GF-D8 (cell line): ENCODE measurements around the gene CUEDC2.
A peak's percentile ranks its signal among the peaks of the same experiment; 100 is the strongest.

Experiments used
- DNase-seq: peaks from one replicate; lab custom pipeline; 2025; lab: John Stamatoyannopoulos, UW

Gene CUEDC2, protein sequence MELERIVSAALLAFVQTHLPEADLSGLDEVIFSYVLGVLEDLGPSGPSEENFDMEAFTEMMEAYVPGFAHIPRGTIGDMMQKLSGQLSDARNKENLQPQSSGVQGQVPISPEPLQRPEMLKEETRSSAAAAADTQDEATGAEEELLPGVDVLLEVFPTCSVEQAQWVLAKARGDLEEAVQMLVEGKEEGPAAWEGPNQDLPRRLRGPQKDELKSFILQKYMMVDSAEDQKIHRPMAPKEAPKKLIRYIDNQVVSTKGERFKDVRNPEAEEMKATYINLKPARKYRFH

DNA sequence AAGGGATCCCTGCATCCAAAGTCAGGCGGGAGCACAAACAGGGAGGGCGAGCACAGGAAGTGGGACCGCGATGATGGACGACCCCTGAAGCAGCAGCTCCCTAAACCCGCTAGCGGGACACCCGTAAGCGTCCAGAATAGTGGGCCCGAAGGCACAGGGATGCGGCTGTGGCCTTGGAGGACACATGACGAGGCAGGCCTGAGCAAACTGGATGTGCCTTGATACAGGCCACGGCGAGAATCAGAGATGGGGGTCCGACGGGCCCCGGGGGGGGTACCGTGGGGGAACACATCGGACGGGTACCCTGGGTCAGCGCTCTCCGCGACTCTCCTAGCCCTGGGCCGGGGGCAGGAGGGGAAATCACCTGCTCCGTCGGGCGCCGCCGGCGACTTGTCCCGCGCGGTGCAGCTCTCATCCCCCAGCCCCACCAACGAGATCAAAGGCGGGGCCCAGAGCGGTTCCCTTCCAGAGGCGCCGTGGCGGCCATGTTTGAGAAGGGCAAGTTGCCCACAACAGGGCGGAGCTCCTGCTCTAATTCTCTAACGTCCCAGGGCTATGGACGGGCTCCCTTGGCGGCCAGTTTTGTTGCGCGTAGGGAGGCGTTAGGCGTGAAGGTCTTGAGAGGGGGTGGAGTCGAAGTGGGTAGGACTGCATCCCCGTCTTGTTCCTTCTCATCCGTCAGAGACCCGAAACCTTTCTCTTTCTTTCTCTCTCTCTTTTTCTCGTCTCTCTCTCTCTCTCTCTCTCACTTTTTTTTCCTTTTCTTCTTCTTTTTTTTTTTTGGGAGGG is at the start of gene CUEDC2:
TSS of gene CUEDC2 (minus strand) at position 413 of the 789 bp plus-strand sequence. CDS start 7,386 bp downstream, outside the sequence.
- peak; percentile 95 for DNase-seq

DNA sequence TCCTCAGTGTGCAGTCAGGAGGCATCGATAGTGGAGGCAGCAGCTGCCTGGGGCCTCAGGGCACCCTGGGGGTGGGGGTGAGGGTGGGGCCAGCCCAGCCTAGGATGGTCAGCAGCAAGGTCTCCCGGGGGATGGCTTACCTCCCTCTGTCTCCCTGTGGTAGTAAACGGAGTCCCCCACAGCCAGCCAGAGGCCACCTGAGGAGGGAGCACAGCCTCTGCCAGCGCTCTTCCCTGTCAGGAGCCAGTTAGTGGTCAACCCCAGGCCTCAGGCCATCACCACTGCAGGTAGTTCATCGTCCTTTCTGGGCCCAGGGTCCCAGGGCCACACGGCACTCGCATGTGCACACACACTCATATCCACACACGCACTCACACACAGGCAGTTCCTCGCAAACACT is 48.0 kb upstream of the CUEDC2 start:
- DNase-seq = no peak

DNA sequence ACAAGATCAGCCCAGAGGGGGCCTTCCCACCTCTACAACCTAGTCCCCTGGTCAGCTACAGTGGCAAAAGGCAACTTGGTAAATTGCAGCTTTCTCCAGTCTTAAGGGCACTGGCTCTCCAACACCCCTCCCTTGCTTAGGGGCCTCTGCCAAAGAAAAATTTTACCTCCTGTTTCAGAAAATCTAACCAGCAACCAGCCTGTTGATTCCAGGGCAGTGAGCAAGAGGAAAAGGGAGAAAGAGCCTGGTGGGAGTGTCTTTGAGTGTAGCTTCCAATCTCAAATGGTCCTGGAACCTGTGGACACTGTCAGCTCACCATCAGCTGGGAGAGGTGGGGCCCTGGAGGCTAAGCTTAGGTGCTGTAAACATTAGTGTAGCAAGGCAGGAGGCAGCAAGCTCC is 47.3 kb upstream of the CUEDC2 start:
- no peak for DNase-seq

DNA sequence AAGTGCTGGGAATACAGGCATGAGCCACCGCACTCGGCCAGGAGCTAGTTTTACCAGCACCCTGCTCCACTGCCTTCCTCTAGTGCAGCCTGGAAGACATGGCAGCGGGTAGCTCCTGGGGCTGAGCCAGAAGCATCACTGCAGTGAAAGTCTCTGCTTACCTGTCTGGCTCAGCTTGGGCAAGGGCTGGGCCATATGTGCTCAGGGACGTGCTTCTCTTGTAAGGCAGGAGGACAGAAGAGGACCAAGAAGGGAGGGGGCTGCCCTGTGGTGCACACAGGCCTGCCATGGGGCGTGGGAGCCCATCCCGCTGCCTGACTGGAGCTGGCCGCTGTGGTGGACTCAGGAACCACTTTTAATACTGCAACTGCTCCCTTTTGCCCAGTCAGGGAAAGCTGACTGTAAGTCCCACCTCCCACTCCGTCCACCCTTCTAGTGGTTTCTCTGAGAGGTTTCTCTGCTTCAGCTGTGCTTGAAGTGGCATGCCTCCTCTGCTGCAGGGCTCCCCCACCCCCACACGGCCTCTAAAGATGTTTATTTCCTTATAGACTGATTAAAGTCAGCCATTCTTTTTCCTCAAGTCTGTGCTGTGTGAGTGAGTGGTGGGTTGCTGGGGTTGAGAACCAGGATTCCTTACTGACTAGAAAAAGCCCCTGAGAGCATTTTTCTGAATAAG is 44.2 kb upstream of the CUEDC2 start:
- no peak for DNase-seq

DNA sequence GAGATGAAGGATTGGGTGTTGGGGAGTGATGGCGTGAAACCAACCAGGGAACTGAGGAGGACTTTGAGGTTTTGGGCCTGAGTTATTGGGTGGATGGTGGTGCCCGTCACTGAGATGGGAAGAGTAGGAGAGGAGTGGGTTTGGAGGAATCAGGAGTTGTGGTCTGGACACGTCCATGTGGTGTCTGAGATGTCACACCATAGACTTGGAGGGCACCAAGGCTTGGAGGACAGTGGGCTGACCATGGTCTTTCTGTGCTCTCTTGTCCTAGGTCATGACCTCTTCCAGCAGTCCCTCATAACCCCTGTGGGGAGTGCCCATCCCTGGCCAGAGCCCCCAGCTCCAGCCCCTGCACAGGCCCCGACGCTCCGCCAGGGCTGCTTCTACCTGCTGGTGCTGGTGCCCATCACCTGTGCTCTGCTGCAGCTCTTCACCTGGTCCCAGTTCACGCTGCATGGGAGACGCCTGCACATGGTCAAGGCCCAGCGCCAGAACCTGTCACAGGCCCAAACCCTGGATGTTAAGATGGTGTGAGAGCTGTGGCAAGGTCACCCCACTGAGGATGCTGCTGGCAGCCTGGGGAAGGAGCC is 43.2 kb upstream of the CUEDC2 start:
- DNase-seq = no peak

DNA sequence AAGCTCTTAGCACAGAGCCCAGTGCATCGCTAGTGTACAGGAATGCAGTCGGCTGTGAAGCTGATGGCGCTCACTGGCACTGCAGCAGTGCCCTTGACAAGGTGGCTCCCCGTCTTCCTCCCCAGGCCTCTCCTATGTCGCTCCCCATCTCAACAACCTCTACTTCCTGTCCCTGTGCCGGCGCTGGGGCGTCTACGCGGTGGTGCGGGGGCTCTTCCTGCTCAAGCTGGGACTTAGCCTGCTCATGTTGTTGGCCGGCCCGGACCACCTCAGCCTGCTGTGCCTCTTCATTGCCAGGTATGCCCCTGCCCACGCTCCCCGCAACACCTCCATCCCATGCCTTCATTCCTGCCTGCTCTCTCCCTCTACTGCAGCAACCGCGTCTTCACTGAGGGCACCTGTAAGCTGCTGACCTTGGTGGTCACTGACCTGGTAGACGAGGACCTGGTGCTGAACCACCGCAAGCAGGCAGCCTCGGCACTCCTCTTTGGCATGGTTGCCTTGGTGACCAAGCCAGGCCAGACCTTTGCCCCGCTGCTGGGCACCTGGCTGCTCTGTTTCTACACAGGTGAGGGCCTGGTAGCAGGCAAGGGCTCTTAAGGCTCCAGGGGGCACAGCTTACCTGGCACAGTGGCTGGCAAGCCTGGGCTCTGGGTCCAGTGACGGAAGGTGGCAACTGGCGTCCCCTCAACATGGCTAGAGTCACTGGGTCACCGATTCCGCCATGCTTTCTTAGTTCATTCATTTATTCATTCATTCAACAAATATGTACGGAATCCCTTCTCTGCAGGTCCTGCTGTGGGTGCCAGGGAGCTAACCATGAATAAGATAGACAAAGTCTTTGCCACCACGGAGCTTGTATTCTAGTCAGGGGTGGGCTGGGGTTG is 41.3 kb upstream of the CUEDC2 start:
- no peak for DNase-seq

DNA sequence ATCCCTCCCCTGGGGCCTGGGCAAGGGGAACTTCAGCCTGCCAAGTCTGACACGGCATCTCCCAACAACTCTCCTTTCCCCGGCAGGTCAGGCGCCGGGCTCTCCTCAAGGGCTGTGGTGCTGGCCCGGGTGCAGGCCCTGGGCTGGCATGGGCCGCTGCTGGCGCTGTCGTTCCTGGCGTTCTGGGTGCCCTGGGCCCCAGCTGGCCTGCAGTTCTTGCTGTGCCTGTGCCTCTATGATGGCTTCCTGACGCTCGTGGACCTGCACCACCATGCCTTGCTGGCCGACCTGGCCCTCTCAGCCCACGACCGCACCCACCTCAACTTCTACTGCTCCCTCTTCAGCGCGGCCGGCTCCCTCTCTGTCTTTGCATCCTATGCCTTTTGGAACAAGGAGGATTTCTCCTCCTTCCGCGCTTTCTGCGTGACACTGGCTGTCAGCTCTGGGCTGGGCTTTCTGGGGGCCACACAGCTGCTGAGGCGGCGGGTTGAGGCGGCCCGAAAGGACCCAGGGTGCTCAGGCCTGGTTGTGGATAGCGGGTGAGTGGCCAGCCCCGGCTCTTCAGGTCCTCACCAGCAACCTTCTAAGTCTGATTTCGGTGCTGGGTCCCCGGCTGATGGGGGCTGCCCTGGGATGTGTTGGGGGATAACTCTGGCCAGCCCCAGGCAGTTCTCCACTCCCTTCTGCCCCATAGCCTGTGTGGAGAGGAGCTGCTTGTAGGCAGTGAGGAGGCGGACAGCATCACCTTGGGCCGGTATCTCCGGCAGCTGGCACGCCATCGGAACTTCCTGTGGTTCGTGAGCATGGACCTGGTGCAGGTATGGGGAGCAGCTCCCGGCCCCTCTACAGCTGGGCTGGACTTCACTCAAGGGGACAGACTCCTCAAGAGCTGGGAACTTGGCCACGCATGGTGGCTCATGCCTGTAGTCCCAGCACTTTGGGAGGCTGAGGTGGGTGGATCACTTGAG is 38.5 kb upstream of the CUEDC2 start:
- no peak for DNase-seq

DNA sequence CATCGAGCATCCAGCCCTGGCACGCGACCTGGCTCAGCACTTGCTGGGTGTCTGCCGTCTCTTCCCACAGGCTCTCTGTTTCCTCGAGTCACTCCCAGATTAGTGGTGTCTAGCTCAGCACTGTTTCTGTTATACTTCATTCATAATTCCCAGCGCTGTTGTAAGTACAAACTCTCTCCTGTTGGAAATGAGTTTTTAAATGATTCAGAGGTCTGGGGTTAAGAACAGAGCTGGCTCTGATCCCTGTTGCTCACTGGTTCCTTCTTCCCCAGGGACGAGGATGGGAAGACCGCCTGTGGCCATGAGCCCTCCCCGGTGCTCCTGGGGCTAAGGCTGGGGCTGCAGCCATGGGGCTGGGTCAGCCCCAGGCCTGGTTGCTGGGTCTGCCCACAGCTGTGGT is 36.3 kb upstream of the CUEDC2 start:
- DNase-seq = no peak

DNA sequence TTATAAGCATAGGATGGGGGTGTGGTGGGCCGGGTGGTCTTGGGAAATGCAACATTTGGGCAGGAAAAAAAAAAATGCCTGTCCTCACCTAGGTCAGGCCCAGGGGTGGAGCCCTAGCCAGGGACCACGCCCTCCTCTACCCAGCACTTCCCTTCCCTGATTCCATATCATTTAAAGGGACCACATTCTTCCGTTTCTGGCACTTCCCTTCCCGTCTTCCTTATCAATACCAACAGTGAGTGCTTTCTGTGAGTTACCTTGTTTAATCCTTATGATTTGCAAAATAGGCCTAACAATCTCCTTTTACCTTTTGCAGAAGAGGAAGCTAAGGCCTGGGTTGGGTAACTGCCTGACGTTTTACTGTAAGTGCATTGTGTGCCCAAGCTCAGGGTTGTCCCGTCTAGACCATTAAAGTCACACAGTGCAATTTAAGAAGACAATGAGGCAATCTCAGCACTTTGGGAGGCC is 35.6 kb upstream of the CUEDC2 start:
- peak; percentile 45 for DNase-seq

DNA sequence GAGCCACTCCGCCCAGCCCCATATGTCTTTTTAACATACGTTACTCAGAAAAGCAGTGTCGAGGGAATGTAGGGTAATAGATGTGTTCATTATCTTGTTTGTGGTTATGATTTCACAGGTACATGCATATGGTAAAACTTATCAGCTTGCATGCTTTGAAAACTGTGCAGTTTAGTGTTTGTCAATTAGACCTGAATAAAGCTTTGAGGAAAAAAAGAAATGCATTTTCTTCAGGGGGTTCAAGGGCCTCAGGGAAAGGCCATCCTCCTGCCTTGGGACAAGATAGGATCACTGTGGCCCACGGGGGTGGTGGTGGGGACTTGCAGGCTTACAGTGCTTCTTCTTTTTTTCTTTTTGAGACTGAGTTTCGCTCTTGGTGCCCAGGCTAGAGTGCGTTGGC is 34.9 kb upstream of the CUEDC2 start:
- no peak for DNase-seq

DNA sequence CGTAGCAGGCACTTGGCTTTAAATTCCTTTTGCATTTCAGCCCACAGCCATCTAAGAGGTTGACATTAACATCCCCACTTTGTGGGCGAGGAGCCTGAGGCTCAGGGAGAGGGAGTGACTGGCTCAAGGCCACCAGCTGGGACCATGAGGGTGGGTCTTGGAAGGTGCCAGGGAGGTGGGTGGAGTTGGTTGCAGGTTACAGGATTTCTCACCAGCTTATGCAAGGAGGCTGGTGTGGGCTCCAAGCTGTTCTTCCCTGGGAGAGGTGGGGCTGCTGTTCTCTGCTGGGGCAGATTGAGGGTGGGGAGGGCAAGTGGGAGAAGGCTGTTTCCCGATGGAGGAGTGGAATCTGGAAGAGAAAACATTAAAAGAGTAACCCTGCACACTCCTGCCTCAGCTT is 33.1 kb upstream of the CUEDC2 start:
- no peak for DNase-seq

DNA sequence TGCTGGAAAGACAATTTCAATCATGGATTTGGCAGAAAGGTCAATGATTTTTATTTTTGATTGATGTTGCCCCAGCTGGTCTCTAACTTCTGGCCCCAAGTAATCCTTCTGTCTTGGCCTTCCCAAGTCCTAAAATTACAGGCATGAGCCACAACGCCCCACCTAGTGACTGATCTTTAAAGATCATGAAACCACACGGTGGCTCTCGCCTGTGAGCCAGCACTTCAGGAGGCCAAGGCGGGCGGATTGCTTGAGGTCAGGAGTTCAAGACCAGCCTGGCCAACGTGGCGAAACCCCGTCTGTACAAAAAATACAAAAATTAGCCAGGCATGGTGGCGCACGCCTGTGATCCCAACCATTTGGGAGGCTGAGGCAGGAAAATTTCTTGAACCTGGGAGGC is 31.6 kb upstream of the CUEDC2 start:
- no peak for DNase-seq

DNA sequence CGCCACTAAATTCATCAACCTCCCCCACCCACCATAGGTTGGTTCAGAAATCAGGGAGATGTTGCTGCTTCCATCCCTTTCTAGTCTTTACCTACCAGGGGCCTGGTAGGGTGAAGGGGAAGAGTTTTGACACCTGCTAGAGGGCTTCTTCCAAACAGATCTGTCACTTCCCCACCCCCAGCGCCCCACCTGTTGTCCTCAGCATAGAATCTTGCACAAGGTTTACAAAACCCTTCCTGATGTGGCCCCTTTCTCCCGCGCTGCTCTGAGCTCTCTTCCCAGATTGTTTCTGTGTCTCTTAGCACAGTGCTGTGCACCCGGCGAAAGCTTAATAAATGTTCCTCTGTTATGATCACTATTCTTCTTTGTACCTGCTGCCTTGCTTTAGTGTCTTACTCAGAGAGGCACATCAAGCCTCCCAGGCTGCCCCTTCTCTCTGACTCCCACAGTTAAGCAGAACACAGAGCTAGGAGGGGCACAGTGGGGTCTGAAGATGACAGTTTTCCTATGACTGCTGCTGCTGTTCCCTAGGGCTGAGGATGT is 30.2 kb upstream of the CUEDC2 start:
- DNase-seq = no peak

DNA sequence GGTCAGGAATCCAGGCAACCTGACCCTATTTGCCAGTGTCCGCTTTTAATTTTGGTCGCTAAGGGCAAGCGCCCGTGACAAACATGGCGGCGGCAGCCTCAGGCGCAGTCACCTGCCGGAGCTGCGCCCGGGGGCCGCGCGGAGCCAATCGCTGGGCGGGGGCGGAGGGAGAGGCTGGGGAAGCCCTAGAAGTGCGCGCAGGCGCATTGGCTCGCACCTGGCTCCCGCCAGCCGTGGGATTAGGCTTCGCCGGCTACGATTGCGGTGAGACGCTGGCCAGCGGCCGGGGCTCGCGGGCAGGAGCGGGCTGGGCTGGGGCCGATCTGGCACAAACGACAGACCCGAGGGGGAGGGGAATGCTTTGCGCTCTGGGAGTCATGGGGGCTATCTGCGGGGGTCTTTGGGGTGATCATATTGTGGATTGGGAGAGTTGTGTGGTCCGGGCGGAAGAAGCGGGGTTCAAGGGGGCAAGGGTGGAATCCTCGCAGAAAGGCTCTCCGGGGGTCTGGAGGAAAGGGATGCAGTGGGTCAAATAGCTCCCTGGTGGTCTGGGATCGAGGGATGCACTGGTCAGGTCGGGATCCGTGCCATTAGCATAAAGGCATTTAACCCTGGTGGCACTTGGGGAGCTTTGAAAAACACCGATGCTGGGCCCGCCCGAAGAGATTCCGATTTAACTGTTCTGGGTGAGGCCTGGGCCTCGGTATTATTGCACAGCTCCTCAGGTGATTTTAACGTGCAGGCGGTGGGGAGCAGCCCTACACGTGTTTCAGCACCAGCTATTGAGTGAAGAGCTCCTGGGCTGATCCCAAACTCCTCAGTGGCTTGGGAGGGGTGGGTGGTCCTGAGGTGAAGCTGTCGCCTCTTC is 29.0 kb upstream of the CUEDC2 start:
- DNase-seq = peak; percentile 65

DNA sequence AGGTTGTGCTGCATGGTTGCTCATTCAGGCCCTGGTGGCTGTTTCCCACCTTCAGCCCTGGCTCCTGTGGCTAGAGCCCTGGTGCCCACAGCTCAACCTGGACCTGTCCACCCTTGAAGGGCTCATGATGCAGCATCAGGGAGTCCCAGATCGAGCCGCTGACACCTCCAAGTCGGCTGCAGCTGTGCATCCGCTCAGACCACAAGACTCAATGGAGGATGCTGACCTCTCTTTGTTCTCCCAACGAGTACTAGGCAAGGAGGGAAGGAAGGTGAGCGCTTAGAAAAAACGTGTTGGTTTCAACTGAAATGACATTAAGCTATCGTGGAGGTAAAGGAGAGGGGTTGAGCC is 28.4 kb upstream of the CUEDC2 start:
- DNase-seq = no peak

DNA sequence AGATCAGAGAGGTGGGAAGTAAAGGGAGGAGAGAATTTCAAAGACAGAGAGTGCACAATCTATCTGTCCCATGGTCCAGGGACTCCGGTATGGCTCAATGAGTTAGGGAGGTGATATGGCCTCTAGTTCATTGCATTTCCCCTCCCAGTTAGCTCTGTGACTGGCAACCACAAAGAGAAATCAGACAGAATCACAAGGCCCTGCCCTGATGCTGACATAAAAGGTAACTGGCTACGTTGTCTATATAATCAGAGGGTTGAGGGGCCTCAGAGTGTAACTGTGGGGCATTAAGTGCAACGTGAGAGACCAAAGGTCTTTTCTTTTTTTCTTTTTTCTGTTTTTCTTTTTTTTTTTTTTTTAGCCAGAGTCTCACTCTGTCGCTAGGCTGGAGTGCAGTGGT is 26.3 kb upstream of the CUEDC2 start:
- no peak for DNase-seq

DNA sequence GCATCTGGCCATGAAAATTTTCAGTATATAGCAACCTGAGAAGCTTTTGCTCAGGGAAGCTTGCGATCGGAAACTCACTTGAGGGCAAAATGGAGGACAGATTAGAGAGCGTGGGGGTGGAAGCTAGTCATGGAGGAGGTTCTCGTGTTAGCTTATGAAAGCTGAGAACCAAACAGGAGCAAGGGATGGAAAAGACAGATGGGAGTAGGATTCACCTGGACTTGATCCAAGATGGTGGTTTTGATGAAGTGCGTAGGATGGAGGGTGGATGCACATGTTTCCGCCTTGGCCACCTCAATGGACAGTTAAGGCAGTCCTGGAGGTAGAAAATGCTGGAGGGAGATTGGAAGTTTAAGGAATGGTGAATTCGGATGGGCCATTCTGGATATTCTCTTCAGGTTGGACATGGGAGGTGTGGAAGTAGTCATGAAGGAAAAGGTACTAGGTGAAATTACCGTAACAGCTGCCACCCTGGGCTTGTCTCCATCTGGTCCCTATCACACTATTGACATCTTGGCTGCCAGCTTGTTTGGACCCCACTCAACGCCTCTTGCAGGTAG is 25.3 kb upstream of the CUEDC2 start:
- DNase-seq = no peak

DNA sequence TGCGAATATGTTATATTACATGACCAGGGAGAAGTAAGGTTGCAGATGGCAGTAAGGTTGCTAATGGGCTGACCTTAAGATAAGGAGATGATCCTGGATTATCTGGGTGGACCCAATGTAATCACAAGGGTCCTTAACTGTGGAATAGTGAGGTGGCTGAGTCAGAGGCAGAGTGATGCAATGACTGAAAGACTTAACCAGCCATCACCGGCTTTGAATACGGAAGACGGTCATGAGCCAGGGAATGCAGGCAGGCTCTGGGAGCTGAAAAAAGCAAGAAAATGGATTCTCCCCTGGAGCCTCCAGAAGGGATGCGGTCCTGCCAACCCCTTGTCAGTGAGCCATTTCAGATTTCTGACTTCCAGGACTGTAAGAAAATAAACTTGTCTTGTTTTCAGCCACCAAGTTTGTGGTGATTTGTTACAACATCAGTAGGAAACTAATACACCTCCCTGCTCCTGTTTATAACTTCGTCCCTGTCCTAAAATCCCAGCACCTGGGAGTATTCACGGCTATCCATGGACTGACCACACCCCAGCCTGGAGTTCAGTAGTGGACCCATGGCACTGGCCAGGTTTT is 23.6 kb upstream of the CUEDC2 start:
- no peak for DNase-seq
